Measurements from ENCODE around the gene ELMO1.

Gene ELMO1

DNA sequence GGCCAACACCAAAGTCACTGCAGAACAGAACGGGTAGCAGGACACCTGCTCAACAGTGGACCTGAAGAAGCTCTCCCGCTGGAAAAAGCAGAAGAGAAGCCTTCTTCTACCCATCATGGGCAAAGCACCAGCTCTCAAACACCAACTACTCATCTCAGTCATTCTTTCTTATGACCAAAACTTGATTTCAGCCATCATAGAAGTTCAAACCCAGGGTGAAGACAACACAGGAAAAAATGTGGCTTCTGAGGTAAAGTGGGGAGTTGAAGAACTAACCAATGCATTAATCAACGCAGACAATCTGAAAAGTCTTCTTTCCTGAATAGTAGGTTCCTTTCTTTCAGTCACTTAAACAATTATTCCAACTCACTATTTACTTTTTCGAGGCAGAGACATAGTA lies 83.3 kb downstream of the ELMO1 start:
- DNase-seq, result no peak

DNA sequence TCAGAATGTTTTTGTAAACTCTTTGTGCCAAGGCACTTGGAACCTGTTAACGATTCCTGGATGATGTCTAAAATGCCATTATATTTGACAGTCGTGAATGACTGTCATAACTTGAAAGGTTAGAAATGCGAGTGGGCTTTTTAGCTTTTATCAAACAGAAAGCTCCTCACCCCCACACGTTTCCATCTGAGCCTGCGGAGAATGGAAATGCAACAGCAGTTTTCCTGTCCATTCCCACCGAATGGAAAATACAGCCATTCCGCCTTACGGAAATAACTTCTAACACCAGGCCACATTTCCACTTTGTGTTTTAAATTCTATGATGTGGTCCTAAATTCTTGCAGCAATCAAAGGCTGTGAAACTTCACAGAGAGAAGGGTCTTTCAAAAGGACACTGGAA lies 83.8 kb downstream of the ELMO1 start:
- DNase-seq, result no peak

DNA sequence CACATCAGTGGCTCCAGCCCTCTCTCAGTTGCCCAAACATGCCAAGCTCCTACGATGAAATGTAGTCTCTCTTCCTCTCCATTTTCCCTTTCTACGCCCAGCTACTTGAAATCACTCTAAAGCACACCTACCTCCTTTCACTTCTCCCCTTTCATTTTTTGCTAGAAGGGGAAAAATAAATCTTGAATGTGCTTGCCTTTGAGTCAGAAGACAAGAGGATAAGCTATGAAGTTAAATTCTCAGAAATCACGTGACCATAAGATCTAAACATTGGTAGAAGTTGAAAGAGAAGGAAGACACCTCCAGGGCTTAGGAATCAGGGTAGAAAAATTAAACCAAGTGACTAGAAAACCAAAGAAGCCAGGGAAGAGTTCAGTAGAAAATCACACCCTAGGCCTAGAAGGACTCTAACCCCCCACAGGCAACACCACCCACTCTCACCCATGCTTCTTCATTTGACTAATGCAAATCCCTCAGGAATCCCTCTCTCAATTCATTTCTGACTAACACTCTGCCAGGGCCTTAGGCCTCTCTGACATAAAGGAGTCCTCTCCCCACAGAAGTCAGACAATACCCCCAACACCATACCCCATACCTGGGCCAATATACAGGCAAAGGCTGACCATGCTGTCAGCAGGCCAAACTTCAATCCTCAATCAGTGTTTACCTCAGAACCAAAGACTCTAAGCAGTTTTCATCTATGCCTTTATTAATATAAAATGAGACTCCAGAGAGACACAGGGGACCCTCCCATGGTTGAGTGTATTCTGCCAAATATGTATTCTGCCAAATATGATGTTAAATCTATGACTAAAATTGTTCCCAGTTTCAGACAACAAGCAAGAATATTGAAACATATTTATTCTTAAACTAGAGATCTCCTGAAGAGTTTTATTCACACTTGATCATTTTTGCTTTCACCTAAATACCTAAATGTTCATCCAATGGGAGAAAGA lies 84.8 kb downstream of the ELMO1 start:
- no peak for DNase-seq

DNA sequence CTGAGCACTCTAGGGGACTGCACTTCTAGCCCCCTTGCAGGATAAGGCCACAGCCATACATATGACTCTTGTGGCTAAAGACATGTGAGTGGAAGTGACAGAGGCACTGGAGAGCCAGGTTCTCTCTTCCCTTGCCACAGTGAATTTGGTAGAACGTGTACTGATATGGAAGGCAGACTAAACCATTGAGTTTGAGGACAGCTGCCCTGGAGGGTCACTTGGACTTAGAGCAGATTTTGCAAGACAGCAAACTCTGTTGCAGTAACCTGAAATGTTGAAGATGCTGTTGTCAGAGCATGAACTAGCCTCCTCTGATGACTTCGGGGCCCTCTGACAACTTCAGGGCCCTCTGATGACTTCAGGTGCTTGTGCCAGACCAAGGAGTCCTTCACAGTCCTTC lies 85.9 kb downstream of the ELMO1 start:
- no peak for DNase-seq

GRCh38 chr7:37360484-37360883 lies 88.2 kb downstream of the ELMO1 start:
- no peak for DNase-seq

- DNase-seq, result no peak
Observed at GRCh38 chr7:37359662-37360444, 88.8 kb downstream of the ELMO1 start.

- DNase-seq, result no peak
Observed at GRCh38 chr7:37359180-37359579, 89.5 kb downstream of the ELMO1 start.

DNA sequence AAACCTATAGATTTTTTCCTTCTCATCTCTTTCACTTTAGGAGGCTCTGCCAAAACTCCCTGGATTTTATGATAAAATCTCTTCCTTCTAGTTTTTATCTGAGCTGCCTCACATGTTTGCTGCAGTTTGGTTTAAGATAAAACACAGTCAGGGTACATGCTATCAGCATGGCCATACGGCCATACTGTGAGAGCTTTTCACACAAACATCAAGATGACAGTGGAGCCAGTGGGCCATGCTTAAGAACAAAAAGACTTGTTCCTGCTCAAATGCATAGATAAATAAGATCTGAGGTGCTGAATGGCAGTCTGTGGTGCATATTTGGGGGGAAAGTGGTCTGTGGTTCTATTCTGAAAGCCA lies 91.0 kb downstream of the ELMO1 start:
- DNase-seq, result no peak

DNA sequence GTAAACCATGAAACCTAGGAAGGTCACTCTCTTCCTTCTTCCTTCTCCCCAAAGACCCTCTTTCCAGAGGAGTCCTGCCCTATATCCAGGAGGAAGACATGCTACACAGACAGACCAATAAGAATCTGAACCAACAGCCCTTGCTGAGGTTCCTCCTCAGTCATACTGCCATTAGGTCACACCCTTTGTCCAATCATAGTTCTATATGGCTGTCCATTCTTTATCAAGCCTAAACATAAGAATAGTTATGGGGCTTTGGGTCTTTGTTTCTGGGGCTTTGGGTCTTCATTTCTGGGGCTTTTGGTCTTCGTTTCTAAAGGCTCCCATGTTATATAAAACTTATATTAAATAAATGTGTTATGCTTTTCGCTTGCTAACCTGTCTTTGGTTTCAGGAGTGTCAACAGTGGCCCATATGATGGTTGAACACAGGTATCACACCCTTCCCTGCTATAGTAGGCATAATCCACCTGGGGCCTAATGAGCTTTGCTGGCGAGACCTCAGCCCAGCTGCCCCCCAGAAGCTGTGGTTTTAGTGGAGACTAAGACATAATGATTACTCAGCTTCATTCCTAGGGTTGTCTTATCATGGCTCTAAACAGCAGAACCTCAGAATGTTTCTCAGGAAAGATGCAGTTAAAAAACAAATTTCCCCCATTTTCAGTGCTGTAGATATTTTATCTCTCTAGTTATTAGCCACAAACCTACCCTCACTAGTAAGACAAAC lies 91.6 kb downstream of the ELMO1 start:
- DNase-seq, result no peak

GRCh38 chr7:37354656-37355131 lies 94.0 kb downstream of the ELMO1 start:
- peak; percentile 78 for DNase-seq

GRCh38 chr7:37353949-37354655 lies 94.6 kb downstream of the ELMO1 start:
- no peak for DNase-seq

DNA sequence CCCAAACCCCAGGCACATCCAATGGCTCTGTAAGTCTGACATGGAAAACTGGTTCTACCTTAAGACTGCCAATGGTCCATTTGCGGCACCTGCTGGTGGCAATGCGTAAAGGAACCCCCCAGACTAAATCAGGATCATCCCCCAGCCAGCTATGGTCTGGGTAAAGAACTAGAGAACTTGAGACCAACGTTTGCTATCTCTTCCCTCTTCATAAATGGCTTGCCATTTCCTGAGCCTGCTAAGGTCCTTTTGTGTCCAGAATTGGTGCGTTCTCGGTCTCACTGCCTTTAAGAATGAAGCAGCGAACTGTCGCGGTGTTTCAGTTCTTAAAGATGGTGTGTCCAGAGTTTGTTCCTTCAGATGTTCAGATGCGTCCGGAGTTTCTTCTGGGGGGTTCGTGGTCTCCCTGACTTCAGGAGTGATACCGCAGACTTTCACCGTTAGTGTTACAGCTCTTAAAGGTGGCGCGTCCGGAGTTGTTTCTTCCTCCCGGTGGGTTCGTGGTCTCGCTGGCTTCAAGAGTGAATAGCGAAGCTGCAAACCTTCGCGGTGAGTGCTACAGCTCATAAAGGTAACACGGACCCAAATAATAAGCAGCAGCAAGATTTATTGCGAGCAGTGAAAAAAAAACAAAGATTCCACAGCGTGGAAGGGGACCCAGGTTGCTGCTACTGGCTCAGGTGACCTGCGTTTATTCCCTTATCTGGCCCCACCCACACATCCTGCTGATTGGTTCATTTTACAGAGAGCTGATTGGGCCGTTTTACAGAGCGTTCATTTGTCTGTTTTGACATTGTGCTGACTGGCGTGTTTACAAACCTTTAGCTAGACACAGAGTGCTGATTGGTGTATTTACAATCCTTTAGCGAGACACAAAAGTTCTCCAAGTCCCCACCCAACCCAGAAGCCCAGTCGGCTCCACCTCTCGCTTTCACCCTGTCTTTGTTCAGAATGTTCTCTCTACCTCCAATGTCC lies 95.4 kb downstream of the ELMO1 start:
- peak; percentile 54 for DNase-seq

DNA sequence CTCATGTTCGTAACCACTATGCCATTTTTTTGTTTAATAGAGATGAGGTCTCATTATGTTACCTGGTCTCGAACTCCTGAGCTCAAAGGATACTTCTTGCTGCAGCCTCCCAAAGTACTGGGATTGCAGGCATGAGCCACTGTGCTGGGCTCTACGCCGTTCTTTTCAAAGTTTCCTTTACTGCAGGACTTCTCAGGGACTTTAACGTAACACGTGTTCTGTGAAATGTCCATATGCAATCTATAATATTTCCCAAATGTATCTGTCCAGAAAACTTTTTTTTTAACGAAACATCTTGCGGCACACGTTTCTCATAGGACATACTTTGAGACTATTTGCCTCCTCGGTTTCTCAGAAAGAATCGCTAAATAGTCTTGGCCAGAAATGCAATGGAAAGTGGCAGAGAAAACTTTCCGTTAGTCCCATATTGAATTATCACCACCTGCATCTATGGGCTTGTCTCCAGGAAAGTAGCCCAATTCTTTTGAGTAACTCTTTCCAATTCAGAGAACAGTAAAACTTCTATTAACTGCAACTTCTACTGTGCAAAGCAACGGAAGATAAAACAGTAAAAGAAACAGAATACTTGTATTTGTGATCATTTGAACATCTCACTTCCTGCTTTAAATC lies 96.3 kb downstream of the ELMO1 start:
- DNase-seq, result no peak

- no peak for DNase-seq
Observed at GRCh38 chr7:37351716-37352115, 96.9 kb downstream of the ELMO1 start.

- DNase-seq, result no peak
Observed at GRCh38 chr7:37349979-37350590, 98.6 kb downstream of the ELMO1 start.

DNA sequence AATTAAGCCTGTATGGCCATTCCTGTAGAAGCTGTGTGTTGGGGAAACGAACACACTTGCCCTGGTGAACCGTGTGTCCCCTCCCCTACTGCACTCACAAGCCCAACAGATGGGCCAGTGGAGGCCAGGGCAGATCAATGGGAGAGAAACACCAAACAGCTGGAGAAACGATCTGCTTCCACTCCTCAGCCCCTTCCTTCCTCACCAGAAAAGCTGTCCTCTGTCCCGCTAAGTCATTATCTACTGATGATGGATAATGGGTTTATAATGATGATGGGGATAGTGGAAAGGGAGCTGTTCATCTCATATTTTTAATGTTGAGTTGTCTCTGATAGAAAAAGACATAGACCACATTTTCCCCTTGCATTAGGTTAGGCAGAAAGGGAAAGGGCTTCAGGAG lies 99.7 kb downstream of the ELMO1 start:
- no peak for DNase-seq

DNA sequence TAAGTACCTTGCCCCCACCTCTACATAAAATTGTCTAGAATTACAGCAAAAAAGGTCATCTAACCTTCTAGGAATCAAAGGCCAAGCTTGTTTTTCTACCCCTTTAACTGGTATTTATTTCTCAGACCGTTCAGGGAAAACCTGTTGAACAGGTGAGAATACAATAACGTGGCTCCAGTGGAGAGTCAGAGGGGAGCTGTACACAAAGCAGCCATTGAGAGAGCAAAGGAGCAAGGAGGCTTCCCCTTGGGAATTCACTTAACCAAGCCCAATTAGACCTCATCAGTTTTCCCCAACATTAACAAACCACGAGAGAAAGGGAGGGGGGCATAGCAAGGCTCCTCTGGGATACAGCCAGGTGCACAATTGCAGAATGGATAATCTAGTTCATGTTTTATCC lies 101.9 kb downstream of the ELMO1 start:
- no peak for DNase-seq

DNA sequence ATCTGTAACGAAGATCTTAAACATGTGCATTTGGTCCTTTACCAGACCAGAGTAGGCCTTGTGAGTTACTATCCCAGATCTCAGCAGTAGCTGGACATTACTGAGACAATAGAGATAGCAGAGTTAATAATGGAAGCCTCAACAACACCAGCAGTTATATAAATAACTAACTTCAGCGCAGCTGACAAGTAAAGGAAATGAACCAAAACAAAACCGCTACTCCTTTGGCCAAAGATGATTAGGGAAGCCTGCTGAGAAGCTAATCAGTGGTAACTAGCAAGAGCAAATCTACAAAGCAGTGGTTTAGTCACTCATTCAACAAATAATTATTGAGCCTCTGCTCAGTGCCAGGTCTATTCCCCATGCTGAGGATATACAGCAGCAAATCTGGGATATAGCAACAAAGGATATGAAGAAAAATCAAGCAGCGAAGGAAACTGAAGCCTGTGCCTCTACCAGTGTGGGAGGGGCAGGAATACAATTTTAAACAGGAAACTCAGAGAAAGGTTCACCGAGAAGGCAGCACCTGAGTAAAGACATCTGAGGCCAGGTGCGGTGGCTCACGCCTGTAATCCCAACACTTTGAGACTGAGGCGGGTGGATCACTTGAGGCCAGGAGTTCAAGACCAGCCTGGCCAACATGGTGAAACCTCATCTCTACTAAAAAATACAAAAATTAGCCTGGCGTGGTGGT lies 103.6 kb downstream of the ELMO1 start:
- no peak for DNase-seq

GRCh38 chr7:37342688-37343471 lies 105.8 kb downstream of the ELMO1 start:
- DNase-seq, result peak; percentile 77
